HL-60/S4 treated with phorbol 12-myristate 13-acetate at 8.2 ng/mL for 4 days and 3 days (cell line): ENCODE data around the gene GRIK5.
"Not testable (repeated sequence)": the region's sequence is repeated elsewhere in the genome, so short reads cannot be mapped to it uniquely, and the experiment has no call there.

Experiments used
- in situ Hi-C: fragments of 300-500 bp; cut with MboI; formaldehyde crosslinking; loops from 2 replicates; pipeline ENCODE4 v1.15.0; 2022; ENCODE audit warnings: low sequenced_read_pairs

The GRIK5 gene

DNA sequence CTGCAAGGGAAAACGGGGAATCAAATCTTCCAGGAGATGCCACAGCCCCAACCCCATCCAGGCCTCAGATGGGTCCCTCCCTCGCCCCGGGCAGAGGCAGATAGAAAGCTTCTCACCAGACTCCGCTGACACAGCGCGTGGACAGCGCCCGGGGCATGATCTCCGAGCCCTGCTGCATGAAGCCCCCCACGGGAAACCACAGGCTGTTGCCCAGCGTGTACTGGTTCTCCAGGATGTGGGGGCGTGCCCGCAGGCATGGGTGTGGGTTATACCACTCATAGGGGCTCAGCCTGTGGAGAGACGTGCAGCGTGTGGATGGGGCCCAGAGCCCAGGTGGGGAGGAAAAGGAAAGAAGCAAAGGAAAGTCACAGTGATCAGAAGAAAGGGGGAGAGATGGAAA, 48.8 kb downstream of the GRIK5 start:
- in situ Hi-C loops: no loop called here

DNA sequence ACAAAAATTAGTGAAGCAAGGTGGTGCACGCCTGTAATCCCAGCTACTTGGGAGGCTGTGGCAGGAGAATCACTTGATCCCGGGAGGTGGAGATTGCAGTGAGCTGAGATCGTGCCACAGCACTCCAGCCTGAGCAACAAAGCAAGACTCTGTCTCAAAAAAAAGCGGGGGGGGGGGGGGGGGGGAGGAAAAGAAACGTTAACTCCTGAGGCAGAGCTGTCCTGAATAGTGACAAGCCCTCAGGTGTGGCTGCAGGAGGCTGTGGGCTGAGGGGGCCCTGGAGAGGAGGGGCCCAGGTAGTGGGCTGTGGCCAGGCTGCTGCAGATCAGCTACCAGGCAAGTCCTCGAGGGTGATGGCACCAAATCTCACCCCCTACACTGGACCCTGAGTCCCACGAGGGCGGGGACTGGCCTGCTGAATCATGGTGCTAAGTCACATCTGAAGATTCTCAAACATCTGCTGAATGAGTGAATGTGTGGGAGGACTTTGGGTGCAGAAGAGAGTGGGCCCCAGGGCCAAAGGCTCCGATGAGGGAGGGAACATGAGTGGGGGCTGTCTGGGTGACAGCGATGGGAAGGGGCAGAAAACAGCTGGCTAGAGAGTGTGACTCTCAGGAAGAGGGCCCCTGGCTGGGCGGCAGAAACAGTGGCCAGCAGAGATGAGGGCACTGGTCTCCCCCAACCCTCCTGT, 51.4 kb downstream of the GRIK5 start:
- in situ Hi-C loops: no loop called here

DNA sequence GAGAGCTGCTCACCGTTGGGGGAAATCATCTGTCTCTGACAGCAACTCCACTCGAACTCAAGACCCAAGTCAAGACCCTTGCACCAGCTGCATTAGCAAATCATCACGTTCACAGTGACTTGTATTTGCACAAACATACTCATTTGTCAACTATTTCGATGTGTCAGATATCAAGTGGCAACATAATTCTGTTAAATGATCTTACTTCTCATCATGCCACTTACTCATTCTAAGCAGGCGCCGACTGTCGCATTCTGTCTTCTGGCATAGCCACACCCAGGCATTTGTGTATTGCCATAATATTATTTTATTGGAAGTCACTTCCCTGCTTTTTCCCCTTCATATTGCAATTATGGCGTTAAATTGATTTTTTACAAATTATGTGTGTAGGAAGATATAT, 53.0 kb downstream of the GRIK5 start:
- in situ Hi-C loops: no loop called here

DNA sequence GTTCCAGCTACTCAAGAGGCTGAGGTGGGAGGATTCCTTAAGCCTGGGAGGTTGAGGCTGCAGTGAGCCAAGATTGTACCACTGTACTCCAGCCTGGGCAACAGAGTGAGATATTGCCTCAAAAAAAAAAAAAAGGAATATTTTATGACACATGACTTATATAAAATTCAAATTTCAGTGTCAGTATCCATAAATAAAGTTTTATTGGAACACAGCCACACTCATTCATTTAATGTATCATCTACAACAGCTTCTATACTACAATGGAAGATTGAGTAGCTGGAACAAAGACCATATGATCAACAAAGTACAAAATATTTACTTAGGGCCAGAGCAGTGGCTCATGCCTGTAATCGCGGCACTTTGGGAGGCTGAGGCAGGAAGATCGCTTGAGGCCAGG, 57.3 kb downstream of the GRIK5 start:
- in situ Hi-C loops: not testable (repeated sequence)

DNA sequence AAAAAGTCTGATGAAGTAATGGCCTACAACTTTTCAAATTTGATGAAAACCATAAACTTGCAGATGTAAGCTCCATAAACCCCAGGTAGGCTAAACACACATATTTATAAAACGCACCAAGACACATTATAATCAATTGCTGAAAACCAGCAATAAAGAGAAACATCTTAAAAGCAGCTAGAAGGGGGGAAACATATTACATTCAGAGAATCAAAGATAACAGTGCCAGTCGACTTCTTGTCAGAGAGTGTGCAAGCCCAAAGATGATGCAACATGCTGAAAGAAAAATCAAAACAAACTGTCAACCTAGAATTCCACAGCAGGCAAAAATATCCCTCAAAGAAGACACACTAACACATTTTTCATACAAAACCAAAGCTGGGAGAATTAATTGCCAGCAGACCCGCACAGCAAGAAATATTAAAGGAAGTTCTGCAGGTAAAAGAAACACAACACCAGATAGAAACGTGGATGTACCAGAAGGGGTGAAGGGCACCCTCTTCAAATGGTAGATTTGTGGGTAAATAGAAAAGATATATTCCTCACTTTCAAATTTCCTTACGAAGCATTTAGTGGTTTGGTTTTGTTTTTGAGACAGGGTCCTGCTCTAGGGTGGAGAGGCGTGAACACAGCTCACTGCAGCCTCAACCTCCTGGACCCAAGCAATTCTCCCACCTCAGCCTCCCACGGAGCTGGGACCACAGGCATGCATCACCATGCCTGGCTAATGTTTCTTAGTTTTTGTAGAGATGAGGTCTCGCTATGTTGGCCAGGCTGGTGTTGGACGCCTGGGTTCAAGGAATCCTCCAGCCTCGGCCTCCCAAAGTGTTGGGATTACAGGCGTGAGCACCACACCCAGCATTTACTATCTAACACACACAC, 59.5 kb downstream of the GRIK5 start:
- in situ Hi-C loops: no loop called here

DNA sequence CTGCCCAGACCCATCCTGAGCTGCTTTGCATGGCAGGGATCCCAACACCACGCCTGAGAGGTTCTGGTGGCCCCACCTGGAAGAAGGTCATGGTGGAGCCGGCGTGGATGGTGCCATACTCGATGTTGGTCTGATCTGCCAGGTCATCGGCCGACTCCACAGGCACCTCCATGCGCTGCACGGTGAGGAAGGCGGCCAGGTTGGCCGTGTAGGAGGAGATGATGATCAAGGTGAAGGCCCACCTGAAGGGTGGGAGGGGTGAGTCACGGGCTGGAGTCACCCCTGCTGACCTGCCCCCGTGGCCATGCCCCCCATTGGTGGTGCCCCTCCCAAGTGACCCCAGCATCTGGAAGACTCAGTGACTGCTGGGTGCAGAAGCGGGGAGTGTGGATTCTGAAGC, 63.4 kb downstream of the GRIK5 start:
- in situ Hi-C loops: no loop called here

DNA sequence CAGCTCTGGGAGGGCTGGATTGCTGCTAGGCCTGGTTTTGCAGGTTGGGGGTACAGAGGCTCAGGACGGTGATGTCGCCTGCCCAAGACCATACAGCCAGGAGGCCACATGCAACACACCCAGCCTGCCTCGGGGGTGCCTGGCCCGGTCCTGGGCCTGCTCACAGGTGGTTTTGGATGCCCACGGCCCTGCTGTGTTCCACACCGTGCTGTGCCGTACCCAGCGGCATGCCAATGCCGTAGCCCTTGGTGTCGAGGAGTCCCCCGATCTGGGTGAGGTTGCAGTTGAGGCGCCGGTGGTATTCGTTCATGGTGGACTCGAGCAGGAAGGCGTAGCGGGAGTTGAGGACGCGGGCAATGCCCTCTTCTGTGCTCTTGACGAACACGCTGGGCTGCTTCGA, 64.5 kb downstream of the GRIK5 start:
- in situ Hi-C loops: no loop called here

DNA sequence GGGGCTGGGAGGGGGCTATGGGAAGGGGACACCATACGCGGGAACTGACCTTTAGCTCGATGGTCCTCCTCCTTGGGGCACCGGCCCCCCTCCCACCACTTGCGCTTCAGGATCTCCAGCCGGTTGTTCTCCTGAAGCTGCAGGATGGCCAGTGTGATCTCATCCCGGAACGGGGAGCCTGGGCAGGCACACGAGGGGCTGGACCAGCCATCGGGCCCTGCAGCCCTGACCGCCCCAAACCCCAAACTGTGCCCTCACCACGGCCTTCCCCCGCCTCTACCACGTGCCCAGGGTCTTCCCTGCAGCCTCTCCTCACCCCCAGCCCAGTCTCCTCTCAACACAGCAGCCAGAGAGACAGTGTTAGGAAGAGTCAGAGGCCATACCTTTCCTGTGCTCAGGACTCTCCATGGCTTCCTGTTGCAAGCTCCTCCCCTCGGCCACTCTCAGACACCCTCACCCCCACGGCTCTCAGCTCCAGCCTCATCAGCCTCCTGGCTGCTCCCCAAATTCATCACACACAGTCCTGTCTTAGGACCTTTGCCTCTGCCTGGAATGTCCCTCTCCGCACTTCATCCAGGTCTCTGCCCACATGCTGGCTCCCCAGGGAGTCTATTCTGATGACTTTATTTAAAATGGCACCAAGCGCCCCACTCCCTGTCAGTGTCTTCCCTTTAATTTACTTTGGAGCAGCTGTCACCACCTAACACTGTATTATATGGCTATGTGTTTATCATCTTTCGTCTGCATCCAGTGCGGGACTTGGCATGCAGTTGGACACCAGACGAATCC, 66.3 kb downstream of the GRIK5 start:
- in situ Hi-C loops: no loop called here

DNA sequence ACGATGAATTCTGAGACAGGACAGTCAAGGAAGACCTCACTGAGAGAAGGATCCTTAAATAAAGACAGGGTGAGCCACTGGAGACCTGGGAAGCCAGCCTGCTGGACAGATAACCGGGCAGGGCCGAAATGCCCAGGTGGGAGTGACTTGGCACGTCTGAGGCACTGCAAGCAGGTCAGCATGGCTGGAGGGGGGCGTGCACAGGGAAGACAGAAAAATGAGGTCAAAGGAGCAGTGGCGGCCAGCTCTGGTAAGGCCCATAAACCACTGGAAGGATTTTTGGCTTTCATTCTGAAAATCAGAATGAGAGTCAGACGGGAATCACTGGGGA, 70.2 kb downstream of the GRIK5 start:
- in situ Hi-C loops: no loop called here

DNA sequence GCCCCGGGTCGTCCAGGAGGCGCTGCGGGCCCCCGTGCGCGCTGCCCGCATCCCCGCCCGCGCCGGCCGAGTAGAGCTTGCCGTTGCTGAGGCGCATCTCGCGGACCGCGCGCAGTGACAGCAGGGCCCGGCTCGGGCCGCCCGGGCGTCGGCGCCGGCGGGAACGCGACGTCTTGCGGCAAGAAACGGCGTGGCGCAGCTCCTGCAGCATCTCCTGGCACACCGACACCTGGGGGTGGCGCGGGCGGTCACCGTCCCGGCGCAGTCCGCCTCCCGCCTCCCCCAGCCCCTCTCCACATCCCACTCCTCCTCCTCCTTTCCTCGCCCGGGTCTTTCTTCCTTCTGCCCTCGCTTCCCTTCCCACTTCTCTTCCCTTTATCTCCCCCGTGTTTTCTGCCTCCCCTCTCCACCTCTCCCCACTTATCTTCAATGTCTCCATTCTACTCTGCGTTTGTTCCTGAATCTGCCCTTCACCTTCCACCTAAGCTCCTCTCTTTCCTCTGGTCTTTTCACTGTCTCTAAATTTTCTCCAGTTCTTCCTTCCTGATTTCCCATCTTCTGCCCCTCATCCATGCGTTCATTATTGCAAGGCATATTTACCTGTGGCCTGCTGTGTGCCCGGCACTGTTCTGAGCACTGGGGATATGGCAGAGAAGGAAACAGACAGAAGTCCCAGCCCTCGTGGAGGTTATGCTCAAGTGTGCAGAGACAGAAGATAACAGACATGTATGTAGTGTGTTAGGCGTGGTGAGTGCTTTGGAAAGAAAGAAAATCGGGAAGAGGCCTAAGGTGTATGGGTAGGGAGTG, 70.7 kb downstream of the GRIK5 start:
- in situ Hi-C loops: no loop called here

DNA sequence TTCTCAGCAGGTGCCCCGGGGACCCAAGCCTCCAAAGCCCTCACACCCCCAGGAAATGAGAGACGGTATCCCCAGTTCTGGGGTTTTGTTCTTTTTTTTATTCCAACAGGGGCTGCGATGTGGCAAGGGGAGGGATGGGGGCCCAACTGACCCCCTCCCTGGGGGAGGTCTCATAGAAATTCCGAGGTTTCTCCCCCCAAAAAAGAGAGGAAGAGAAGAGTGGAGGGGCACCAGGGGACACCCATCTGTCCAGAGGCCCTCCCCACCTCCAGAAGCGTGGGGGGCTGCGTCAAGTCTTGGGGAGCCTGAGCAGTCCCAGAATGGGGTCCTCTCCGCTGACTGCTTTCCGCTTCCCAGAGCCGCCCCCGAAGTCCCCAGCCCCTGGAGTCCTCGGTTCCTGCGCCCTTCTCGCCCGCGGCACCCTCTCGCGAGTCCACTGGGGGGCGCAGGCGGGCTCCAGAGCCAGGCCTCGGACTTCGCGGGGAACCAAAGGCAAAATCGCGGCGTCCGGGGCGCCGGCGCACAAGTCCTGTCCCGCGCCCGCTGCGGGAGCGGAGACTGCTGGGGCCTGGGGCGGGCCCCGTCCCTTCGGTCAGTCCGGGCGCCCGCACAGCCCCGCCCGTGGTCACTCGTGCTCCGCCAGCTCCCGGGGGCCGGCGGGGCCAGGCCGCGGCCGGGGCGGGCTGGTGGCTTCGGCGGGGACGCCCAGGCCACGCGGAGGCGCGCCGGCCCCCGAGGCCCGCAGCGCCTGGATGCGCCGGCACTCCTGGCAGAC, 71.6 kb downstream of the GRIK5 start:
- in situ Hi-C loops: no loop called here

DNA sequence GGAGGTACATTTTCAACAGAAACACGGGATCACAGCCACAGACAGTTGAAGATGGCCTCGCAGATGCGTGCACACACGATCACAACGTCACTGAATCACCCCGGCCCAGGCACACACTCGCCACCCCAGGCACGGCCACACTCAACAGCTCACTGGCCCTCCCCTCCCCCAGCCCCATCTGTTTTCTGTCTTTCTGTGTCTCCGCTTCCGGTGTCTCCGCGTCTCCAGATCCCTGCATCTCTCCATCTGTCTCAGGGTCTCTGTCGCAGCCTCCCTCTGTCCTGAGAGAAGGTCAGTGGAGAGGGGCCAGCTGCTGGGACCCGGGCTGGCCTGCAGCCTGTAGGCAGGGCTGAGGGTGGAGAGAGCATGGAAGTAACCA, 72.2 kb downstream of the GRIK5 start:
- in situ Hi-C loops: no loop called here

DNA sequence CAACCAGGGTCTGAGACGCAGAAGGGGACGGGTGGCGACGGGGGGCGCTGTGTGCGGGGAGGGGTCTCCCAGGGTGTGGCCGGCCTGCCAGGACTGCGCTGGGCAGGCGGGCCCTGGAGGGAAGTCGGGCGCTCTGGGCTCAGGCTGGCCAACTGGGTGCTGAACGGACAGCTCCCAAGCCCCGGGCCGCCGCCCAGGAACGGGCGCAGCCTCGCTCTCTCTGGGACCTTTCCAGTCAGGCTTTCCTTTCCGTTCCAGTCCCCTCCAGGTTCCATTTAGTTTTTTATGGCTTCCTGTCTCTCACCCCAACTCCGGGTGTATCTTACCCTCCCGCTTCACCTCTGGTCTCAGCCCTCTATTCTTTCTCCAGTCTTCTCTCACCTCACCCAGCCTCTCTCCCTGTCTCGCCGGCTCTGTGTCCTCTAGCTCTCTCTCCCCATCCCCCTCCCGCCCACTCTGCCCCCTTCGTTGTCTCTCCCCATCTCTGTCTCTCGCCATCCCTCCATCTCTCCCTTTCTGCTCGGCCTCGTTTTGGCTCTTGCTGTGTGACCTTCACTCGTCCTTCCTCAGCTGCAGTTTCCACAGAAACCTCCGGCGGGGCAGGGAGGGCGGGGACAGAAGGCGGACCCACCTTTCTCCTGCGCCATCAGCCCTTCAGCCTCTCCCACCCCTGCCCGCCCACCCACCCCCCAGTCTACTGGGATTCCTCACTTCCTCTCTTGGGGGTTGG, 72.7 kb downstream of the GRIK5 start:
- in situ Hi-C loops: no loop called here

DNA sequence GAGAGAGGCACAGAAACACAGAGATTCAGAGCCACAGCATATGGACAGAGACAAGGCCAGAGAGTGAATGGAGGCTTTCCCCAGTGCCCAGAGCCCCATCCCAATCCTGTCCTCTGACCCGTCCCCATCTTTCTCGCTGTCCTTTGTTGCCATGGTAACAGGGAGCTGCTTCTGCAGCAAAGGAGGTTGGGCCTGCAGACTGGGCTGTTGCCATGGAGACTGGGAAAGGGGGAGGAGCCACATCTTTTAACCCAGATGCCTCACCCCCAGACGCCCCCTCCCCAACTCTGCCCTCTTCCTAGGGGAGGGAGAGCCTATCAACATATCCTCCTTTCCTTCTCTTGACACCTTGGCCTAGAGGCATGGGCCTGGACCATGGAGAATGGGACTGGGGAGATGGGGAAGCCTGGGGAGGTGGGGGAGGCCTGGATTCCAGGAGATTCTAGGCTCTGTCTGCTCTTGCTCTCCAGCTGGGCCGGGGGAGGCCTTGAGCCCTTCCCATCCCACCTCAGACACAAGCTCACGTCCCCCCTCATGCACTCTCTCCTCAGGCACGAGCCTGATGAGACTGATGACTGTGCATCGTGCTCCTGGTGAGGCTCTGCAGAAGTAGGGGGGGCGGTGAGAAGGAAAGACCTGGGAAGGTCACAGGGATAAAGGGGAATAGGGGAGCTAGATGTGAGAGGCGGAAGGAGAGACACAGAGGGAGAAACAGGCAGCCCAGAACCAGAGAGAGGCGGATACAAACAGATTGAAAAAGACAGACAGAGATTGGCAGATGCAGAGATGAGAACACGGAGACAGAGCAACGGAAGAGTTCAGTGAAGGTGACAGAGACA, 73.8 kb downstream of the GRIK5 start:
- in situ Hi-C loops: no loop called here

DNA sequence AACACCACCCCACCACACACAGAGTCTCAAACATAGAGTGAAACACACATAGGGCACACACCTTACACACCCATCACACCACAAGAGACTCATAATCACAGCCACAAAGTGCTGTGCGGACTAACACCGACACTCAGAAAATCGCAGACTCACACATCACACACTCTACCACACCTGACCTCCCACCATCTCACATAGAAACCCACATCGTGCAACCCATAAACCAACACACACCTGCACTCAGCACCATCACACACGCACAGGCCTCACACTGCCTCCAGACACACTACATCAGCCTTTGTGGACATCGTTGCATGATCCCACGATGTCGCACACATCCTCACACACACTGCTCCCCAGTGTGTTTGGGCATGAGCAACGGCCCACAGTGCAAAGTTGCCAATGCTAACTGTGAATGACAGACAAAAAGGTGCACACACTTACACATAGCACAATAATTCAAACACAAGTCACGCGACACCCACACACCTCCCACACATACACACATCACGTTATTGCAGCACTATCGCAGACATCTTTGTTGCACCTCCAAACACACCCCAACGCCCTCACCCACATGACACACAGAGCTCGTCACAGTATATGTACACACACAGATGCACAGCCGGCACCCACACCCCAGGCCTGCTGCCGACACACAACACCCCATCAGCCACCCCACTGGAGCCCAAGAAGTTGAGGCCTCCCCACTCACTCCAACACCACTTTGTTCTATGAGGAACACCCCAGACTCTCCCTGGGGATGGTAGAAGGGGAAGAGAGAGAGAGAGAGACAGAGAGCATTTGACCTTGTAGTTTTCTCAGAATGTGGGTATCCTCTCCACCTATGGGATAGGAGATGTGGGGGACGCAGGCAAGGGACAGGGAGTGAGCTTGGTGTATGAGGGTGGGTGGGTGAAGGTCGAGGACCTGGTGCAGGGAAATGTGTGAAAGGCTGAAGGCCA, 74.7 kb downstream of the GRIK5 start:
- in situ Hi-C loops: no loop called here

DNA sequence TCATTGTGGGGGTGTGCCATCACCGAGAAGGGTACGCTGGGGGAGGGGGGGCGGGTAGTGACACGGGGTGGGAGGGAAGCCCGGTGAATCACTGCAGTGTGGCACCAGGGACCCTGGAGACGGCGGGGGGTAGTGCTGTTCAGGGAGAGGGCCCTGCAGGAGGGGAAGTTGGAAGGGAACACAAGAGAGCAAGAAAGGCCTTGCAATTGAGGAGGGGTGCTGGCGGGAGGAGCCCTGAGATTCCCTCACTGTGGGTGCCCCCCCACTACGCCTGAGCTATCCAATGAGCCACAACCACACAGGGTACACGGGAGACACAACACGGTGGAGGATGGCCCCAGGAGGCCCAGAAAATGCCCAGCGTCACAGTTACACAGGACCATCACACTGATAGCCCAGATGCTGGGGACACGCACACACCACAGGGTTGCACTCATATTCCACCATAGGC, 75.5 kb downstream of the GRIK5 start:
- in situ Hi-C loops: no loop called here
